Spleen (tissue), 7 donors: ENCODE results near the gene SHTN1.

Experiments used
- CTCF ChIP-seq, 11 experiments: fragments of 200-600 bp in 7 of 11; fragments of 450-650 bp in 4 of 11; sonication (generic) in 4 of 11; IDR thresholded peaks in 8 of 11; conservative IDR thresholded peaks in 3 of 11; 1 replicate in 7 of 11; 2 replicates in 4 of 11; pipeline versions ENCODE4 v1.4.0 to v1.8.0; 2016 to 2021; ENCODE audit warnings: antibody characterized with exemption in 11 of 11, inconsistent platforms in 4 of 11, mild to moderate bottlenecking in 1 of 11
- POLR2A ChIP-seq, 3 donors: fragments of 450-650 bp; IDR thresholded peaks; one replicate each; pipeline ENCODE4 v1.5.1; 2017; ENCODE audit warnings: antibody characterized with exemption in 3 of 3, mild to moderate bottlenecking in 1 of 3
- POLR2AphosphoS5 ChIP-seq, 3 donors: sonication (generic); formaldehyde crosslinking; IDR thresholded peaks; one replicate each; pipeline ENCODE4 v1.5.1; 2017; ENCODE audit warnings: antibody characterized with exemption in 3 of 3
- donor health status: DM: no; HTN: no; CAD: no; lungs with moderate emphysema.
- donor health status: DM: no; HTN: no; CAD: no.
- donor health status: DM: no; HTN: no; CAD: no.

GRCh38 chr10:116868722-116869121, 136.3 kb downstream of the SHTN1 start:
- TF ChIP-seq POLR2AphosphoS5 (IDR thresholded peaks at IDR 0.05) (no peak), POLR2A (IDR thresholded peaks at IDR 0.05) (no peak), CTCF (IDR thresholded peaks at IDR 0.05 in 8 of 11, conservative IDR thresholded peaks at IDR 0.05 in 3 of 11) (no peak)
